Neural cell (in vitro differentiated cells): ENCODE results near the gene KCTD19.

Experiments used
- CTCF ChIP-seq: fragments of 450-650 bp; IDR thresholded peaks from 2 replicates; pipeline ENCODE4 v1.5.1; 2014; ENCODE audit warnings: antibody characterized with exemption, mild to moderate bottlenecking, moderate library complexity; ENCODE audit not compliant: poor library complexity, severe bottlenecking
- EP300 ChIP-seq: fragments of 450-650 bp; conservative IDR thresholded peaks from 2 replicates; pipeline ENCODE4 v1.6.1; 2014; ENCODE audit warnings: antibody characterized with exemption, mild to moderate bottlenecking, moderate library complexity; ENCODE audit not compliant: poor library complexity, severe bottlenecking
- MXI1 ChIP-seq: fragments of 450-650 bp; conservative IDR thresholded peaks from 2 replicates; pipeline ENCODE4 v1.6.1; 2014; ENCODE audit warnings: antibody characterized with exemption, mild to moderate bottlenecking; ENCODE audit not compliant: poor library complexity, severe bottlenecking
- POLR2AphosphoS5 ChIP-seq: IDR thresholded peaks from 2 replicates; pipeline ENCODE4 v1.6.1; 2012
- SMC3 ChIP-seq: fragments of 450-650 bp; conservative IDR thresholded peaks from 2 replicates; pipeline ENCODE4 v1.6.1; 2014; ENCODE audit warnings: antibody characterized with exemption, mild to moderate bottlenecking, moderate library complexity; ENCODE audit not compliant: poor library complexity

- TF ChIP-seq POLR2AphosphoS5 (no peak), CTCF (peak; percentile 19), SMC3 (no peak), EP300 (no peak), MXI1 (no peak)
These were observed 46.1 kb upstream of the KCTD19 start for GRCh38 chr16:67372664-67373063.
